ENCODE data around the gene BRSK2. TPM values are rescaled to one million over a fixed set of nuclear protein-coding genes. Genes with fewer than 3 reads are reported as not detected.

Gene BRSK2
- total RNA-seq, 1 donor from 2014 or later: 7.1 TPM

- Mint-ChIP-seq H3K4me1 (ENCODE audit: low read depth, unreplicated experiment) (no peaks in the 10 kb centered on the region), H3K27ac (ENCODE audit: unreplicated experiment) (no peak overlapping the region), H3K9me3 (ENCODE audit: unreplicated experiment) (no peaks in the 10 kb centered on the region), H3K4me3 (ENCODE audit: unreplicated experiment) (no peak overlapping the region), H3K27me3 (ENCODE audit: low read depth, unreplicated experiment) (no peaks in the 10 kb centered on the region), H3K36me3 (ENCODE audit: low read depth, unreplicated experiment) (no peaks in the 10 kb centered on the region)
- Histone ChIP-seq H3K27ac (ENCODE audit: low read depth, low read length) (no peak overlapping the region), H3K27me3 (ENCODE audit: insufficient read depth, low read length) (no peaks in the 10 kb centered on the region), H3K36me3 (ENCODE audit: insufficient read depth, low read length) (no peaks in the 10 kb centered on the region), H3K9ac (ENCODE audit: low read length) (no peak overlapping the region), H4K20me1 (ENCODE audit: insufficient read depth, low read length) (no peaks in the 10 kb centered on the region), H3K79me2 (ENCODE audit: insufficient read depth, low read length) (no peaks in the 10 kb centered on the region), H3K9me3 (ENCODE audit: insufficient read depth, low read depth, low read length) (no peaks in the 10 kb centered on the region), H3K4me1 (ENCODE audit: insufficient read depth, low read length) (no peaks in the 10 kb centered on the region), H3K4me2 (ENCODE audit: low read length) (no peak overlapping the region), H3K4me3 (ENCODE audit: insufficient read depth, low read depth, low read length) (no peak overlapping the region), H2AFZ (ENCODE audit: low read depth, low read length) (no peak overlapping the region)
- FAIRE-seq (no peak), DNase-seq (ENCODE audit: low read depth) (no peak)
- TF ChIP-seq CTCF (IDR thresholded peaks at IDR 0.05; ENCODE audit: insufficient read depth, low read depth, low read length) (no peak), EZH2 (IDR thresholded peaks at IDR 0.05; ENCODE audit: insufficient read depth, low read length) (no peak)
Observed at GRCh38 chr11:1450949-1451710, 61.4 kb downstream of the BRSK2 start.

GRCh38 chr11:1451781-1452470 is 62.2 kb downstream of the BRSK2 start:
- no peaks in the 10 kb centered on the region for H4K20me1 ChIP-seq (ENCODE audit: insufficient read depth, low read length)
- no peaks in the 10 kb centered on the region for H3K27me3 Mint-ChIP-seq (ENCODE audit: low read depth, unreplicated experiment)
- DNase-seq (ENCODE audit: low read depth) (no peak), FAIRE-seq (no peak)
- no peak overlapping the region for H3K4me3 ChIP-seq (ENCODE audit: insufficient read depth, low read depth, low read length)
- no peaks in the 10 kb centered on the region for H3K79me2 ChIP-seq (ENCODE audit: insufficient read depth, low read length)
- H3K27ac Mint-ChIP-seq (ENCODE audit: unreplicated experiment): no peak overlapping the region
- TF ChIP-seq CTCF (IDR thresholded peaks at IDR 0.05; ENCODE audit: insufficient read depth, low read depth, low read length) (no peak), EZH2 (IDR thresholded peaks at IDR 0.05; ENCODE audit: insufficient read depth, low read length) (no peak)
- H3K9me3 Mint-ChIP-seq (ENCODE audit: unreplicated experiment): no peaks in the 10 kb centered on the region
- no peaks in the 10 kb centered on the region for H3K9me3 ChIP-seq (ENCODE audit: insufficient read depth, low read depth, low read length)
- no peaks in the 10 kb centered on the region for H3K4me1 Mint-ChIP-seq (ENCODE audit: low read depth, unreplicated experiment)
- no peak overlapping the region for H3K27ac ChIP-seq (ENCODE audit: low read depth, low read length)
- H3K36me3 ChIP-seq (ENCODE audit: insufficient read depth, low read length): no peaks in the 10 kb centered on the region
- no peaks in the 10 kb centered on the region for H3K27me3 ChIP-seq (ENCODE audit: insufficient read depth, low read length)
- no peak overlapping the region for H3K4me3 Mint-ChIP-seq (ENCODE audit: unreplicated experiment)
- H3K4me2 ChIP-seq (ENCODE audit: low read length): no peak overlapping the region
- no peaks in the 10 kb centered on the region for H3K4me1 ChIP-seq (ENCODE audit: insufficient read depth, low read length)
- H3K36me3 Mint-ChIP-seq (ENCODE audit: low read depth, unreplicated experiment): no peaks in the 10 kb centered on the region
- H3K9ac ChIP-seq (ENCODE audit: low read length): no peak overlapping the region
- H2AFZ ChIP-seq (ENCODE audit: low read depth, low read length): no peak overlapping the region

GRCh38 chr11:1452744-1453143 is 63.0 kb downstream of the BRSK2 start:
- Histone ChIP-seq H3K4me2 (ENCODE audit: low read length) (no peak overlapping the region), H3K27me3 (ENCODE audit: insufficient read depth, low read length) (no peaks in the 10 kb centered on the region), H3K36me3 (ENCODE audit: insufficient read depth, low read length) (no peaks in the 10 kb centered on the region), H3K4me1 (ENCODE audit: insufficient read depth, low read length) (no peaks in the 10 kb centered on the region), H3K79me2 (ENCODE audit: insufficient read depth, low read length) (no peaks in the 10 kb centered on the region), H3K4me3 (ENCODE audit: insufficient read depth, low read depth, low read length) (no peak overlapping the region), H3K27ac (ENCODE audit: low read depth, low read length) (no peak overlapping the region), H3K9me3 (ENCODE audit: insufficient read depth, low read depth, low read length) (no peaks in the 10 kb centered on the region), H2AFZ (ENCODE audit: low read depth, low read length) (no peak overlapping the region), H3K9ac (ENCODE audit: low read length) (no peak overlapping the region), H4K20me1 (ENCODE audit: insufficient read depth, low read length) (no peaks in the 10 kb centered on the region)
- H3K36me3 Mint-ChIP-seq (ENCODE audit: low read depth, unreplicated experiment): no peaks in the 10 kb centered on the region
- H3K4me1 Mint-ChIP-seq (ENCODE audit: low read depth, unreplicated experiment): no peaks in the 10 kb centered on the region
- DNase-seq (ENCODE audit: low read depth): no peak
- no peak for TF ChIP-seq CTCF (IDR thresholded peaks at IDR 0.05; ENCODE audit: insufficient read depth, low read depth, low read length)
- TF ChIP-seq EZH2 (IDR thresholded peaks at IDR 0.05; ENCODE audit: insufficient read depth, low read length): no peak
- H3K9me3 Mint-ChIP-seq (ENCODE audit: unreplicated experiment): no peaks in the 10 kb centered on the region
- FAIRE-seq: no peak
- no peak overlapping the region for H3K27ac Mint-ChIP-seq (ENCODE audit: unreplicated experiment)
- H3K4me3 Mint-ChIP-seq (ENCODE audit: unreplicated experiment): no peak overlapping the region
- H3K27me3 Mint-ChIP-seq (ENCODE audit: low read depth, unreplicated experiment): no peaks in the 10 kb centered on the region
